Loucy (cell line): ENCODE measurements around the gene NHSL1.

Experiments
- EZH2phosphoT487 ChIP-seq: fragments of 200-600 bp; IDR thresholded peaks from 2 replicates; pipeline ENCODE4 v1.6.1; 2018; ENCODE audit warnings: antibody characterized with exemption, mild to moderate bottlenecking, moderate library complexity, borderline replicate concordance
- TF ChIP-seq, protein P1 (sequence below): fragments of 200-600 bp; sonication (generic); conservative IDR thresholded peaks from 2 replicates; pipeline ENCODE4 v1.5.1; 2014; ENCODE audit warnings: mild to moderate bottlenecking, antibody characterized with exemption, low read length

DNA sequence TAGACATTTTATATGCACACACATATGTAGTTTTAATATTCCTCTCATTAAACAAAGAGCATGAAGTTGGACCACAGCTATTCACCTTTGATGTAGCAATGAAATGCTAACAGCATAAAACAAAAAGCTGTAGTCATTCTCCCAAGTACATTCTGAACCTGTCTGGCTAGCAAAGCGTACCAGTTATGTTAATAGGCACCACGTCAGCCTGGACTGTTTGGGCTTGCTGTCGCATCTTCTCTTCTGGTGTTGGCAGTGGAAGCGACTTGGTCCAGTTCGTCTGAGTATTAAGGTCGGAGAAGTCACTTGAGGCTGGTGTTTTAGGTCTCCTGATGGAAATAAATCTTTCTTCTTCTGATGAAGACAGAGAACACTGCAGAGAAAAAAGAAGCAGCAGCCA is 52.5 kb downstream of the NHSL1 start:
- no peak for TF ChIP-seq EZH2phosphoT487
- TF ChIP-seq, protein P1, sequence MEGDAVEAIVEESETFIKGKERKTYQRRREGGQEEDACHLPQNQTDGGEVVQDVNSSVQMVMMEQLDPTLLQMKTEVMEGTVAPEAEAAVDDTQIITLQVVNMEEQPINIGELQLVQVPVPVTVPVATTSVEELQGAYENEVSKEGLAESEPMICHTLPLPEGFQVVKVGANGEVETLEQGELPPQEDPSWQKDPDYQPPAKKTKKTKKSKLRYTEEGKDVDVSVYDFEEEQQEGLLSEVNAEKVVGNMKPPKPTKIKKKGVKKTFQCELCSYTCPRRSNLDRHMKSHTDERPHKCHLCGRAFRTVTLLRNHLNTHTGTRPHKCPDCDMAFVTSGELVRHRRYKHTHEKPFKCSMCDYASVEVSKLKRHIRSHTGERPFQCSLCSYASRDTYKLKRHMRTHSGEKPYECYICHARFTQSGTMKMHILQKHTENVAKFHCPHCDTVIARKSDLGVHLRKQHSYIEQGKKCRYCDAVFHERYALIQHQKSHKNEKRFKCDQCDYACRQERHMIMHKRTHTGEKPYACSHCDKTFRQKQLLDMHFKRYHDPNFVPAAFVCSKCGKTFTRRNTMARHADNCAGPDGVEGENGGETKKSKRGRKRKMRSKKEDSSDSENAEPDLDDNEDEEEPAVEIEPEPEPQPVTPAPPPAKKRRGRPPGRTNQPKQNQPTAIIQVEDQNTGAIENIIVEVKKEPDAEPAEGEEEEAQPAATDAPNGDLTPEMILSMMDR: no peak
